Activated CD4-positive, alpha-beta T cell treated with anti-CD3 and anti-CD28 coated beads for 4 hours (primary cell): Measurements from ENCODE around the gene GLDN.

Experiments
- DNase-seq, 2 donors: peaks; one replicate each; pipeline ENCODE4 v3.0.0-alpha.2; 2020

The GLDN gene

DNA sequence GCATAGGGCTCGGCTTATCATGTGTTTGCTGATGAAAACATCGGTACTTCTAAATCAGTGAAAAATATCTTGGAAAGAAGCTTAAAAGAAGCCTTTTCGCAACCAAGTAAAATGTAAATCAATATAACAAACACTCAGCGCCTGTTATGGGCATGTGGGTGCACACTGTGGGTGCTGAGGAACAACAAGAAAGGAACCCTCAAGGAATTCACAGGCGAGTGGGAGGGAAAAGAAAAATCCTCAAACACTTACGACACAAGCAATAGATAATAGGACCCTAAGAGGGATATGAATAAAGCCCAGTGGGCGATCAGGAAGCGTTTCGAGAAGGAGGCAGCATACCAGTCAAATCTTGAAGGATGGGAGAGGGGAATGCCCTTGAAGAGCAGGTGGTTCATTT, 21.9 kb downstream of the GLDN start:
- DNase-seq, result no peak

- no peak for DNase-seq
Measured at GRCh38 chr15:51365417-51365816, 24.0 kb downstream of the GLDN start.

DNA sequence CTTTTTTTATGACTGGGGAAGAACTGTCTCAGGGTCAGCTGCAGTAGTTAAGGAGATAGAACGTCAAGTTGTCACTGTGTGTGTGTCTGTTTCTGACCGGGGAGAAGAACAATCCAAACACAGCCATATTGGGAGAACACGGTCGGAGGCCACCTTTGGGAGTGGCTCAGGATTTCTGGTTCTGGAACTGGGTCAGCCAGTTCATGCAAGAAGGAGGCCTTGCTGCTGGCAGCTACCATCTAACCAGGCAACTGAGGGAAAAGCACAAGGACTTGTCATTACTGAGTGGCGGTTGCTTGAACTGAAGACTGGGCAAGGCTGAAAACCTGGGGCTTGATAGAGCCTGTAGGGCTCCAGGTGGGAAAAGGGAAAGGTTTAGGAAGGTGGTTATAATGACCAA, 24.6 kb downstream of the GLDN start:
- DNase-seq, result no peak

- DNase-seq, result no peak
Measured at GRCh38 chr15:51366920-51367319, 25.5 kb downstream of the GLDN start.

DNA sequence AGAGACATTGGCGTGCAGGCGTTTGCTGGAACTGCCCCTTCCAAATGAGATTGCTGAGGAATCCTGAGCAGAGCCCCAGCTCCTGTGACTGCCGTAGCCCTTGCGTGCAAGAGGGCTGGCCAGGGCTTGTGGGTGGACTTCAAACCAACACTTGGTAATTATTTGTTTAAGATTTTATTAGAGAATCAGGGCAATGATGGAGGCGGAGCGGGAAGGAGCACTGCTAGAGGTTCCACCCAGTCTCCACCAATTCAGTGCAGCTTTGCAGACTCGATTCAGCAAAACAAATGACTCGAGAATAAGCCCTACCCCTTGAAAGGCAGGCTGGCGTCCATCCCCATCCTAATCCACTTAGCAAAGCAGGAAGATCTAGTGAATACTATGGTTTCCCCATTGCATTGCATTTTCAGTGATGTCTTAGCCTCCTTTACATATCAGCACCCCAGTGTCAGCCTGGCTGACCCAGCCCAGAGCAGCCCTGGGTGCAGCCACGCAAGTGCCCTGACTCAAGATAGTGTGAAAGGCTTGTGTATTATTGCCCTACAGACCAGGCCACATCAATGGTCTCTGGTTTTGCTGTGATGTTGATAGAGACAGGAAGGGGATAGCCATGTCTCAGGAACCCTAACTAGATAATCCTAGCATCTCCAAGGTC, 26.0 kb downstream of the GLDN start:
- no peak for DNase-seq

DNA sequence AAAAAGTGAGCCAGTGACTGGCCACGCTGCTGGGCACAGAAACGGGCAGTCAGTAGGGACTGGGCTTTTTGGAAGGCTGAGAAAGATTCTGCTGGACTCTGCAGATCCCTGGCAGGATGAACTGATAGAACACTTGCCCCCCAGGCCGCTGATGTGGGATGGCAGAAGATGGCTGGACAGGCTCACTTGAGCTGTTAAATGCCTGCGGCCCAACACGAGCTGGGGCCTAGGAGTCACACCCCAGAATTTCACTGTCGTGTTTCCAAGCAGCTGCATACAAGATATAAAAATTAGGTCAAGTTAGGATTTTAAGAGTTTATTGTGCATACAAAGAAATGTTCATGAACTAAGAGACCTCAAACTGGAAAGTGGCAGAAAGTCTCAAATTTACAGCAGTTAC, 26.9 kb downstream of the GLDN start:
- no peak for DNase-seq

DNA sequence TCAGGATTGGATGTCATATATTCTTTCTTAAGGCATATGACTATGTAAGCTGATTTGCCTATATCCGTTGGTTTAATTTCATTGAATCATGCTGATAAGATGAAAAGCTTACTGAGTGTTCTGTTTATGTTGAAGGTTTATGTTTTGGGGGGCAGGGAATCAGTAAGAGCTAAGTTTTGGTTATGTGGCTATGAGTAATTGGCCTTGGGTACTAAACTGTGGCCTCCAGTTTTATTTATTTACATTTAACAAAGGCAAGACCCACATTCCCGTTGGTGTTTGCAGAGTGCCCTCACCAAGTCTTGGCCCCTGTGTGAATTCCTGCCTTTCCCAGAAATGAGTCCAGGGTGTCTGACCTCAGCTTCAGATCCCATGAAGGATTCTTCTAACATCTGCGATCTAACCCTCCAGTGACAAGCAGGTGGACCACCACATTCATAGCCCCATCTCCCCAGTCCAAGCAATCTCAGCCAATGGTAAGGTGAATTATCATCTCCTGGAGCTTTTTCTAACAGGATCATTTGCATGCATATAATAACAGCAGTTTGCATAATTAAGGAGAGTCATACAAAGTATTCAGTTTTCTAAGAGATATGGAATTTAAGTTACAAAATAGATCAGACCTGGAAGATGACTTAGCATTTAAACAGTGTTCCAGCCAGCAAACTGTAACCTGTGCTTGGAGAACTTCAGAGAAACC, 27.4 kb downstream of the GLDN start:
- DNase-seq, result no peak

DNA sequence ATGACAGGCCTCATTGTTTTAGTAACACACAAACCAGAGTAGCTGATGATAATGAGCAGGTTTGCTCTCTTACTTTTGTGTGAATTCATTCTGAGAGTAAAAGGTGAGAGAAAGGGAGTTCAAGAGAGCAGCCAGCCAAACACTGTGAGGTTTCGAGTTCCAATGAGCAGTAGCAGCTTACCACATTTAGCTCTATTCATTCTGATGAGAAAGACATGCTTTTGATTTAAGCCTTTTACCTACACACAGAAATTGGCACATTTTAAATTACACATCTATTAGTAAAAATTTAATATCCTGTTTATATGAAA, 28.0 kb downstream of the GLDN start:
- DNase-seq, result no peak

- no peak for DNase-seq
Measured at GRCh38 chr15:51371266-51371665, 29.8 kb downstream of the GLDN start.

DNA sequence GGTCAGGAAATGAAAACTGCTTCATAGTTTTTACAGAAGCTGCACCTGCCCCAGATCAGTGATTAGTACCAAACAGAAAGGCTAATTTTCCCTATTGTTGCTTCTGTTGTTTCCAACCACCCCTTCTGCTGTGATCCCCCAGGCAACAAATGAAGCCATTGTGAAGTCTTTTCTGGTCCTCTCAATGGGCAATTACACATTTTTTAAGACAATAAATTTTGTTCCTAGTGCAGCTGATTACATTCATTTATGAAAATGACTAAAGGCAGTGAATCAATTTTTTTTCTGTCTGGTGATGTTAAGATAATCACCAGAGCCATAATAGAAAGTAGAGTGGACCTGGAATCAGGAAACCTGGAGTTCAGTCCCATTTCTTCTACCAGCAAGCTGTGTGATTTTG, 32.7 kb downstream of the GLDN start:
- no peak for DNase-seq

GRCh38 chr15:51375966-51376640, 34.6 kb downstream of the GLDN start:
- no peak for DNase-seq

DNA sequence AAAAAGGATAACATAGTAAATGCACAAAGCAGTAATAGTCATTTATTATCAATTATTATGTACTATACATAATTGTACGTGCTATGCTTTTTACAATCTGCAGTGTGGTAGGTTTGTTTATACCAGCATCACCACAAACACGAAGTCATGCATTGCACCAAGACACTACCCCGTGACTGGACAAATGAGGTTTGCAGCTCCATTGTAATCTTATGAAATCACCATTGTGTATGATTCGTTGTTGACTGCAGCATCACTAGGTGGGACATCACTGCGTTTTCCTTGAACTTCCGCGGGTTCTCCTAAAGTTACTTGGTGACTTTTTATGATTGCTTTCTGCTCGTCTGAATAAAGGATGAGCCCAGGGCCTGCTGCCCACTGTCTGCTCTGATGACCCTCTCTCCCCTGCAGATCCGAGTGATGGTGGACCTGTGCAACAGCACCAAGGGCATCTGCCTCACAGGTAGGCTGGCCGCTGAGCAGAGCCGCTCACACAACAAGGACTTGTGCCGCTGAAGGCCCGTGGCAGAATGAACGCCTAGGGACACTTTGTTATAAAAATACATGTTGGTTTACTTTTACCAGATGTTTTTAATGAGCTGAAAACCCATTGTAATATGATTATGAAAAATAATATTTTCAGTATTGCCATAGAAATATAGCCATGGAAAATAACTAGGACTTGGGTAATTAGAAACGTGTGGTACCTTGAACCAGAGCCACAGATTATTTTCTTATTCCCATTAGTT, 35.8 kb downstream of the GLDN start:
- no peak for DNase-seq

DNA sequence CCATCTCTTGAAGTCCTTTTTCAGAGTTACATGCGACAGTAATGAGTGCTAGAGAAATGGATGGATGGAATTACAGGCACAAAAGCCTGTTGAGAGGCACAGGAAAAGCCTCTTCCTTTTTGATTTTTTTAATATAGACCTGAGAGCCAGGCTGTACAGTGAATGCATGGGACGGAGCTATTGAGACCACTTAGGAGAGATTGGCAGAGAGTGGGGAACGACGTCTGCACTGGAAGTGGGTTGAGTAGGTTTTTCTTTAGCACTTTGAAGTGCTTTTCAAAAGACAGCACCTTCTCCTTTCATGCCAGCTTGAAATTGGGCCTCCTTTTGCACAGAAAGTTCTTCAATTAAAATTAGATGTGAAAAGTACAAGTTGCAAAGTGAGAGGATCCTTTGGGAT, 37.0 kb downstream of the GLDN start:
- DNase-seq, result no peak

- no peak for DNase-seq
Measured at GRCh38 chr15:51379390-51379789, 37.9 kb downstream of the GLDN start.

- DNase-seq, result no peak
Measured at GRCh38 chr15:51380999-51381806, 39.7 kb downstream of the GLDN start.

DNA sequence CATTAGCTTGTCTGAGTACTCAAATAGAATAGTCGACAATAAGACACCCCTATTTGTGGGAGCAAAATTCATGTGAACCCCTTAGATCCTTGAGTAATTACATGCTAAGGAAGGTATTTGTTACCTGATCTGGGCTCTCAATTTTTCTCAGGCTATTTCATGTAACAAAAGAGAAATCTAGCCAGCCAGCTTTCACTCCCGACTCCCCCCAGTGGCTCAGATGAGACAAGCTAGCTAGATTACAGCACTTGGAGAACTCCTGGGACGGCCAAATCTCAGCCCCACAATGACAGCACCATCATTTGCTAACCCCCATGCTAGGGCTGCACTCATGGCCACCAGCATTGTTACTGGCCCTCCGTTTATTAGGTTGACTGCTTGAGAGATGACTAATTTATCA, 41.3 kb downstream of the GLDN start:
- no peak for DNase-seq

DNA sequence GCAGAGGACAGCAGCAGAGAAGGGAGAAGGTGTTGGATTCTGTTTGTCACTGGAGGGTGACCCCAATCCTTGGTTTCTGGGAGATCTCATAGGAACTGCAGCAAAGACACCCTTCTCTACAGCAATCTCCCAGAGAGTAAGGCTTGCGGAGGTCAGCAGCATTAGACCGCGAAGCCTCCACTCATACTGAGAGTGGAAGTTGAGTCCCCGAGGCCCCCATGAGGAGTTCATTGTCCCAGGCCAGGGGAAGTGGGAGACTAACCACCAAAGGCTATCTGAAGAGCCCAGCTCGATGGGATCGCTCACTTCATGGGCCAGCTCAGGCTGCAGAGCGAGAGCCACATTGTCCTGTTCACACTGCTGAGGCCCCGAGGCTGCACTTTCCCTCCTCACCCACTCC, 44.6 kb downstream of the GLDN start:
- DNase-seq, result no peak

GRCh38 chr15:51386486-51386885, 45.0 kb downstream of the GLDN start:
- no peak for DNase-seq

- DNase-seq, result no peak
Measured at GRCh38 chr15:51386960-51387698, 45.7 kb downstream of the GLDN start.

- DNase-seq, result no peak
Measured at GRCh38 chr15:51387699-51388041, 46.2 kb downstream of the GLDN start.

- DNase-seq, result no peak
Measured at GRCh38 chr15:51388726-51389125, 47.3 kb downstream of the GLDN start.

GRCh38 chr15:51390241-51390965, 48.9 kb downstream of the GLDN start:
- DNase-seq, result no peak
